ENCODE data around the gene SH3GL3.
A peak's percentile ranks its signal among the peaks of the same experiment; 100 is the strongest.

SH3GL3 gene

DNA sequence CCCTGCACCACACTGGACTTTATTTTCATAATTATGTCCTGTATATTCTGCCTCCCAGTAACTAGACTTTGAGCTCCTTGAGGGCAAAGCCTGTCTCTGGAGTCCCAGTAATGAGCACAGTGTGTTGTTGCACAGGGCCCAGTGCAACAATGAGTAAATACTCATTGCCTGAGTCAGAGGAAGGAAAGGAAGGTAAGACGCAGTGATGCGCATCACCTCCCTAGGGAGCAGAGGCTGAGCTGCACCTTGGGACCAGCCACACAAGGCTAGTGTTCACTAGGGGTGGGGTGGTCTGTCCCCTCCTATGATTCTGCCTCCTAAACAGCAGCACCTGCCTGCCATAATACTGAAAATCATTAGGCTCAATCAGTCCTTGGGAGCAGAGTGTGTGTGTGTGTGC, 120.2 kb downstream of the SH3GL3 start:
- no peak for DNase-seq (ENCODE audit: low spot score)

DNA sequence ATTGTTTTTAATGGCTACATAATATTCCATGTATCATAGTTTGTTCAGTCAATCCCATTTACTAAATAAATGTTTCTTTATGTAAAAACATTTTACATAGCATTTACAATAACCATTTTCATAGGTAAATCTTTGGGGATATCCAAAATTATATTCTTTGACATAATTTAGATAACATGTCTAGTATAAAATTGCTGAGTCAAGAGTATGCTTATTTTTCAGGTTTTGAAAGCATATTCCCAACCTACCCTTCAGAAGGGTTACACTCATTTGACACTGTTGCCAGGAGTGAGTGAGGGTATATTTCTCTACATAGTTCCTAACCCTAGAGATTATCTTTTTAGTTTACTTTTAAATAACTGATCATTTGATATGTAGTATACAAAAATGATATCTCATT, 122.2 kb downstream of the SH3GL3 start:
- DNase-seq (ENCODE audit: low spot score): no peak

DNA sequence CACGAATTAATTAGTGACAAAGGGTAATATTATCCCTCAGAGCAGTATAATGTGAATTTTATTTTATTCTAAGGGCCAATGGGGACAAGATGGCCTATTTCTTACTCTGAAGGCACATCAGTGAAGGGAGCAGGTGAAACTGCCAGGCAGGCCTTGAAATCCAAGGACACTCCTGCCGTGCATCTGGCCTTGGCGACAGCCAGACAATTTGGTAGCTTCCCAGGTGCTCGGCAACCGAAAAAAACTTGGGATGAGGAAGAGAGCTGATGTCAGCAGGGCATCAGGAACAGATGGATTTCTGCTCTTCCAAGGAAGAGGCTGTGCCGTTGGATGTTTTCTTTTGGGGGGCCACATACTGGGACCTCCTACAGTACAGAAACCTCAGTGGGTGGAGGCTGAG, 123.6 kb downstream of the SH3GL3 start:
- no peak for DNase-seq (ENCODE audit: low spot score)

DNA sequence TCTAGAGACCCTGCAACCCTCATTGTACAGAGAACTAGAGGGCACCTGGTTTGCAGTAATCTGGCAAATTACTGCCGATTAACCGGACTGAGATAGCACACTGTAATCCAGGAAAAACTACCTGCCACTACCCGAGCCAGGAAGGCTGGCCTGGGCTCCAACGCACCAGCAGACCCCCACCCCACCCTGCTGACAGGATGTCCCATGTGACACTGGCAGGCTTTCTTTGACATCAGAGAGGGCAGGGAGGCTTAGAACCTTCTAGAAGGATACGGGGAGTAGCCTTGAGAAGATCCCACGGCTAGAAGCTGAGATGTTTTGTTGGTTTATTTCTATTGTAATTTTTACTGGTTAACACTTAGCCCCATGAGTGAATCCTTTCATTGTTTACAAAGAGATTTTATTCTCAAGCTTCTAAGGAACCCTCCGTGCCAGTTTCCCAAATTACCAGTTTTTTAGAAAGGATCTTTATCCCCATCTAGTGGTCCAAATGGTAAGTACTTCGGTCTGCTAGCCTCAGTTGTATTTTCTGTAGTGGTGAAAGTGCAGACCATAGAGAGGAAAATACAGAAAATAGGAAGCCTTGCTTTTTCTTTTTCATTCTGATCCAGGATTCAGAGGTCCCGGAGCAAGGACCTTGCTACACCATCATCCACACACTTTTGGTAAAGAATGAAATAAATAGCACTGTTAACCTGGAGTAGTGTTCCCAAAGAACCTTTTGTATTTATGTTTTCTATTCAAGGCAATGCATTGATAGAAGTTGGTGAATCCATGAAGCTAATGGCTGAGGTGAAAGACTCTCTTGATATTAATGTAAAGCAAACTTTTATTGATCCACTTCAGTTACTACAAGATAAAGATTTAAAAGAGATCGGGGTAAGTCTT, 124.9 kb downstream of the SH3GL3 start:
- DNase-seq (ENCODE audit: low spot score): peak; percentile 66

DNA sequence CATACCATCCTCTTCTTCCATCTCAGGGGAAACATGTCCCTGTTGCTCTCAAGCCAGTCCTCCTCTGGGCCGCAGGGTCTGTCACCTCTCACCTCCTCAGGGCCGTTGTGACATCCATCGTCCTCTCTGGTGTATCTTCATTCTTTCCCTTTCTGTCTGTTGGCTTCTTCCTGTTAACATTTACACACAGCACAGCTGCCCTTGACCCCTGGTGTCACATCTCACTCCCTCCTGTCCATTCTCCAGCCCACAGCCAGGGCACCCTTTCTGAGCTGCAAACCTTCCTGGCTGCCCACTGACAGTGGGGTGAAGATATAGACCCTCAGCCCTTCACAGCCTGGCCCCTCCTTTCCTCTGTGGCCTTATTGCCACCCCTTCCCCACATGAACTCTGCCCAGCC, 127.2 kb downstream of the SH3GL3 start:
- DNase-seq (ENCODE audit: low spot score): no peak

DNA sequence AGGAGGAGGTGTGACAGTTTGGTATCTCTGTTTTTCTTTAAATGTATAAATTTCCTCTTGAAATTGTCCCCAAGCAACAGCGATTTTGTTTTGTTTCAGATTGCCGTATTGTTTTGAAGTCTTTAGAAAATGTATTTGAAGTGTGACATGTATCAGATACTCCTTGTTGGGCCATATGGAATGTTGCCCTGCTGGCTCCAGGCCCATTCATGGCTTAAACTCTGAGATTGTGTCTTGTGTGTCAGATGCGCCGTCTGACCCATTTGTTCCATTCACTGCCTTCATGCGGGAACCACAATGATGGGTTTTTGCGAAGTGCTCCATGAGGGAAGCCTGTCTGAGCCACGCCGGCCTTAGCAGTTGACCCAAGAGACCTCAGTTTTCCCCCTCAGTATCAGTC, 131.6 kb downstream of the SH3GL3 start:
- DNase-seq (ENCODE audit: low spot score): no peak

DNA sequence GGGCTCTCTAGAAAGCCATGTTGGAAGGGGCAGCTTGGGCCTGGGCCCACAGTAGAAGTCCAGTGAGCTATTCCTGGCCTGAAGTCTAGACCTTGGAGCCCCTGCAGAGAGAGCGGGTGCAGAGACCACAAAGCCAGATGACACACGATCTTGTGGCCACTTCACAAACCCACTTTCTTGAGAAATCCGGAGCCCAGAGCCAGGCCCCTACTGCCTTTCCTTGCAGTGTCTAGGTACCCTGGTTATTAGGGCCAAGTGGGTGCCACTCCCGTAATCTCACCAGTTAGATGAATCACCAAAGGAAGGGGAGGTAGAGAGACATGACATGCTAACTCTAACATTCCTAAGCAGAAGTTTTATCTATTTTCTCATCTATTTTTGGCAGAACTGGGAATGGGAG, 134.2 kb downstream of the SH3GL3 start:
- DNase-seq (ENCODE audit: low spot score): no peak

DNA sequence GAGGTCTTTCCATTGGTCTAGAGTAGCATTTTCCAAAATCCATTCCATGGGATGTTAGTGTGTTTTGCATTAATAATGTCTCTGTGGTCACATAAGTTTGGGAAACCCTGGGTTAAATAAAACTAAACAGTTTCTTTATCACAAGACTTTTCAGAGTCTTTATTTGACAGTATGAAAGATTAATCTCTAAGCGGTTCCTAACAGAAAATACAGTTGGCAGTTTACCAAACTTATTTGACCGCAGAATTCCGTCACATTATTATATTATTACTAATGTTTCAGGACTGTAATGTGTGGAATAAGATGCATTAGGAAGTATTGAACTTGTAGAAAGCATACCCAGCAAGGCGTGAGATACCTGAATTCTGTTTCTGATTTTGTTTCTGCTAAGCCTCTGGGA, 135.2 kb downstream of the SH3GL3 start:
- no peak for DNase-seq (ENCODE audit: low spot score)

DNA sequence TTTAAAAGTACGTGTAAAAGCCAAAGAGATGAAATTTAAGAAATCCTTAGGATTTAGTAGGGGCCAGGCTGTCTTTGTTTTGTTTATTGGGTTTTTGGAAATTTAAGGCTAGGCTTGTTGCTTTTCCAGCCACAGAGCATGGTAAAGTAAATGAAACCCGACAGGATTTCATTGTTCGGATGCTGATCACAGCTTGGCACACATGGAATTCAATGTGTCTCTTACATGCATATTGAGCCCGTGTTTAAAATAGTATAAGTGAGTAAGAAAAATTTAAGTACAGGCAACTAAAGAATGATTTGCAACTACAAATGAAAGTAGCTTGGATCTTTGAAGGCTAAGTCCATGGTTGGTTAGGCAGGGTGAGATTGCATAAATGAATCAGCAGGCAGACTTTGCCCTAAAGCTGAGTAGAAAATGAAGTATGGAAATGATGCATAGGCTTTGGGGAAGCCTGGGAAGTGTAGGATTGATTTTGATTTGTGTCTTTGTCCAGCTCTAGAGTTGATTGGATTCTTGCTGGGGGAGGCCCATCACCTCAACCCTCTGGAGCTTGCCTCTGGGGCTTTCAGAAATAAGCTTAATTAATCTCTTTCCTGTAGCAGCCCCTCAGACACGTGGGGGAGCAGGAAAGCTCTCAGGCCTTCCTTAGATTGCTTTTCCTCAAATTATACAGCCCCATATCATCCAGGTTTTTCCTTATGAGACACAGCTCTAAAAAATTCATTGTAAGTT, 138.6 kb downstream of the SH3GL3 start:
- no peak for DNase-seq (ENCODE audit: low spot score)

DNA sequence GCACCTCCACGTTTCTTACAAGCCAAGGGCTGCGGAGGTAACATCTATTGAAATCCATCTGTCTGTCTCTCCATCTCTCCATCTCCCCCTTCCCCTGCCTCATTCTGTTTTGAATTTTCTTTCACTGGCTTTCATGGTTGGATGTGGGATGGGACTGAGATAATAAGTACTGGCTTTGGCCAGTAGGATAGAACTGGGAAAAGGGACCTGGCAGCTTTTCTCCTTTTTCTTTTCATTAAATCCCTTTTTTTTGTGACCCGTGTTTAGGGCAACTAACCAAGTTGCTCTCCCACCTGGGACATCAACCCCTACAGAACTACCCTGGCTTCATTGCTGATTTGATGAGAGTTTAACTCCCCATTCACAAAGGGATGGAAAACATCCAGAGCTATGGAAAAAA, 139.9 kb downstream of the SH3GL3 start:
- no peak for DNase-seq (ENCODE audit: low spot score)

DNA sequence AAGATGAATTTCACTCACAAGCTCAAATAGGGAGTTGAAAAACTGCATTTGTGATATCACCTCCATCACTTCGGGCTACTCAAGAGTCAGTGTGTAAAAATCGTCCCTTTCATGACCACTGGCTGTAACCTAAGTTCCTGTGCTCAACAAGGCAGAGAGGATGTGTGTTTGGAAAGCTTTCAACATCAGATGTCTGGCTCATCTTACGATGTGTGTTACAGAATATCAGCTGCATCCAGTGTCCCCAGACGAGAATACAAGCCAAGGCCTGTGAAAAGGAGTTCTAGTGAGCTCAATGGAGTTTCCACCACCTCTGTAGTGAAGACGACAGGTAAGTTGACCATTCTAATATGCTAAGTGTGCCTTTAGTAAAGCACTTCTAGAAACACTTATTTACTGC, 141.3 kb downstream of the SH3GL3 start:
- no peak for DNase-seq (ENCODE audit: low spot score)

DNA sequence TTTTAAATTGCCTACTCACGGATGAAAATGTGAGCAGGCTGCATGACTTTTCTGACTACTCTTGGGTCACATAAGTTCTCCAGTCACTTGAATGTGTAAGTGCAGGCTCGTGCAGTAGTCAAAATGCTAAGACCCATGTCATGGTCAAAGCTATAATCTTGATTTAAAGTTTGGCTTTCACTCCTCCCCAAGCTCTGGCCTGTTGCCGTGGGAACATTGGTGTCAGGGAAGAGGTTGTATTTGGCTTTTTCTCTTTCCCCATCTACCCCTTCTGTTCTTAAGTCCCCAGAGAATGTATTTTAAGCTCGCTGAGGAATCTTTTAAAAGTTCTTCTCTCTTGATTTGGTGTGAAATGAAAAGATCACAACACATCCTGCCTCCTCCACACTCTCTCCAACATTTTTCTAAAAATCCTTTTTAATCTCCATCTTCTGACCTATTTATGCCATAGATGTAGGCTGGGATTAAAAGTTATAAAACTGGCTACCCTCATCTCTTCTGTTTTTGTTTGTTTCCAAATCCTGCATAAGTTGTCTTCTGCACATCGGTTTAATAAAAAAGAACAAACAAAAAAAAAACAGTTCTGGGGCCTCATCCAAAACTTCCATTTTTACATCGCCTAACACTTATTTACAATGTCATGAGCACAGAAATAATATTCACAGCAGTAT, 145.4 kb downstream of the SH3GL3 start:
- no peak for DNase-seq (ENCODE audit: low spot score)

DNA sequence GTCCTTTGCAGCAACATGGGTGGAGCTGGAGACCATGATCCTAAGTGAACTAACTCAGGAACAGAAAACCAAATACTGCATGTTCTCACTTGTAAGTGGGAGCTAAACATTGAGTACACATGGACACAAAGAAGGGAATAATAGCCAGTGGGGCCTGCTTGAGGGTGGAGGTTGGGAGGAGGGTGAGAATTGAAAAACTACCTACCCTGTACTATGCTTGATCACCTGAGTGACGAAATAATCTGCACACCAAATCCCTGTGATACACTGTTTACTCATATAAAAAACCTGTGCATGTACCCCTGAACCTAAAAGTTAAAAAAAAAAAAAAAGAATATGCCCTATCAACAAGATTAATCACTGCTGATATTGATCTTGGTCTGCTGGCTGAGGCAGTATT, 148.1 kb downstream of the SH3GL3 start:
- no peak for DNase-seq (ENCODE audit: low spot score)

DNA sequence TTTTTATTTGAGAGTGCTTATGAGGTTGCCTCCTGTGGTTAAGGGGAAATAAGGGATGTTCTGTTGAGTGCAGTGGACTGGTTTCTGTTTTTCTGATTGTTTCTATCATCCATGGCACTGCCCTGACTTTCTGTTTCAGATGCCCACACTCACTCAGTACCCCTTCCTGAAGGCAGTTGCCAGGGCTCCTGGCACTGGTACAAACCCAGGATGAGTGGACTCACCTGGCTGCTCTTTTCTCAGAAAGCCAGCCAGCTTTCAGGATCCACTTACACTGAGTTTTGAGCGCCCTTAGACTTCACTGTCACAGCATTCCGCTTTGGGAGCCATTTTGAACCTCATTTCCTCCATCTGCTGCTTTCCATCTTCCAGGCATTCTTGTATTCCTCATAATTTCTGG, 150.9 kb downstream of the SH3GL3 start:
- no peak for DNase-seq (ENCODE audit: low spot score)

DNA sequence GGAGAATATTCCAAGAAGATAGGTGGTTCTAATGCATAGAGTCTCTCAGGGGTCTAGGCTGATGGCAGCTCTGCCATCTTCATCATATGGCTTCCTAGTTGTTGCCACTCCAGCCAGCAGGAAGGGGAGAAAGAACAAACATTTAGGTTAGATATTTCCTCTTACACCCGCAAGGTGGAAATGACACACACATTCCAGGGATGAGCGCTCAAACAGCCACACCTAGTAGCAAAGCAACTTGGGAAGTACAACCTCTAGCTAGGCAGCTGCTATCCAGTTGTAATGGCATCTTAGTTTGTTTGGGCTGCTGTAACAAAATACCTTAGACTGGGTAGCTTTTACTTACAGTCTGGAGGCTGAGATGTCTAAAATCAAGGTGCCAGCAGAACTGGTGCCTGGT, 154.9 kb downstream of the SH3GL3 start:
- no peak for DNase-seq (ENCODE audit: low spot score)

DNA sequence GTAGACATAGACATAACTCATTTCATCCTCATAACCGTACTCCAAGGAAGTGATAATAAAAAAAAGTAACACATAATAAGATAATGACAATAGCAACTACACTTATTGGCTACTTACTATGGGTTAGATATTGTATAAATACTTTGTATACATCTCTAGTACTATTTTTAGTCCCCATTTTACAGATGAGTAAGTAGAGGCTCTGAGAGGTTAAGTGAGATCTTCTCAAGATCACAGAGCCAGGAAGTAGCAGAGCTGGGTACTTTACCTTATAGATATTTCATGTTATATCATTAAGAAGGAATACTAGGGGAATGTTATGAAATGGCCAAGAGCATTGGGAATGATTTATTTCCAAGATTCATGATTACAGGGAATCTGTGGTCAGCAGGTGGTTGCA, 157.4 kb downstream of the SH3GL3 start:
- DNase-seq (ENCODE audit: low spot score): no peak

DNA sequence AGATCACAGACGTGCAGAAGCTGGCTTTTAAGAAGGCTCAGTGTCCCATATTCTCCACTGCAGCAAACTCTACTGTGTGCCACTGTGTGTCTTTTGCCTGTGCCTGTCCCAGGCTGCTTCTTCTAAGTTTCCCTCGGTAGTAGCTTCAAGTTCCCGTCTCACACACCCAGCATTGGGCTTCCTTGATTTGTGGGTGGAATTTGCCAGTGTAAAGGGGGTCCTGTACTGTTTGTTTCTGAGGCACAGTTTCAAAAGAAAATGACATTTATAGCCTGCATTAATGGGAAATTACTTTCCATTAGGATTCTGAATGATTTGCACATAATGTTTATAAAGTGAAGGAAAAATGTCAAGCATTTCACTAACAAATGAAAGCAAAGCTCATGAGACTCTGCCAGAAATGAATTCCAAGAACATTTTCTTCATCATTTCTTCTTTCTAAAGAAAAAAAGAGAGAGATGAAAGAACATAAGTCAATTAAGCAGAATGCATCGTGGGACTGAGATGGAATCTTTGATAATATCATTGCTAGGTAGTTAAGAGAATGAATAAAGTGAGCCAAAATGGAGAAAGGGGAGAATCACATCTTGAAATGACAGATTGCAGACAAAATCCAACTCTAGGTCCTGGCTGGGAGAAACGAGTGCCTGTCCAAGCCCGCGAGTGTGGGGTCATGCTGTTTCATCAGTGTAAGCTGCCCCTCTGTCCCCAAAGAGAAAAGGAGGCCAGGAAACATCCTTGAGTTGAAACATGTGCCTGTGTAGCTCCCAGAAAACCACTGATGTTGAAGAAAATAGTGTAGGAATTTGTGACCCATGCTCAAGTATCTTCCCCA, 158.2 kb downstream of the SH3GL3 start:
- no peak for DNase-seq (ENCODE audit: low spot score)

DNA sequence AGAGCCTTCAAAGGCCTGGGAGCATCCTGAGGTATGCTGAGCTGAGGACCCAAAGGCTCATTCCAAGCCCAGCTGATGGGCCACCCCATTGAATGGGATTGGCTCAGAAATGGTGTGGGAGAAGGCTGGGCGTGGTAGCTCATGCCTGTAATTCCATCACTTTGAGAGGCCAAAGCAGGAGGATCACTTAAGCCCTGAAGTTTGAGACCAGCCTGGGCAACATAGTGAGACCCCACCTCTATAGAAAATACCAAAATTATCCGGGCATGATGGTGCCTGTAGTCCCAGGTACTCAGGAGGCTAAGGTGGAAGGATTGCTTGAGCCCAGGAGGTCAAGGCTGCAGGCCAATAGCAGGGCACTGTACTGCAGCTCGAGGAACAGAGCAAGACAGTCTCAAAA, 163.0 kb downstream of the SH3GL3 start:
- no peak for DNase-seq (ENCODE audit: low spot score)

DNA sequence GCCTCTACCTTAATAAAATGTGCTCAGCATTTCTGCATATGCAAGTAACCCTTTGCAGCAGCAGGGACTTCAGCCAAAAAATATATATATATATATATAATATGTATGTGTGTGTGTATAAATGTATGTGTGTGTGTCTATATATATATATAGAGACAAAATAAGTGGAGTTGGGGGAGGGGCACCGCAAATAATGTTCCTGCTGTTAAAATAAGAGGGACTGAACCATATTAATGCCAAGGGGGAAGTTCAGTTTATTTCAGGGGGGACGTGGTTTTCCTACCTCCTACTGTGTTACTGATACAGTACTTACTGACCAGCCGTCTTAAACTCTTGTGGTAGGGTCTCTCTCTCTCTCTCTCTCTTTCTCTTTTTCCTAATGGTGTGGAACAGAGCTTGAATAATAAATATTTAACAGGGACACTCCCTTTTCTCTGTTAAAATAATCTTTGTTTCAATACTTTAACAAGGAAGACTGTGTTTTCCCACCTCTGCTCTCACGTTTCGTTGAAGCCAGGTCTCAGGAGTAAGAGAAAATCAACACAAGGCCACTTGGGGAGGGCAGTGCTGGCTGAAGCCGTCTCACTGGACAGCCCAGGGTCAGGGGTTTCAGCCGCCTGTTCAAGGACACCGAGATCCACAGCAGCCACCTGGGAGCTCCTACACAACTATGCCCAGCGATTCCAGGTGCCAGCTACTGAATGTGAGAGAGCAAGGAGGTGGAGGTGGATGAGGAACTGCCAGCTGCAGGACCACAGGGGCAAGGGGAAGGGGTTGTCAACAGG, 164.0 kb downstream of the SH3GL3 start:
- DNase-seq (ENCODE audit: low spot score): no peak

DNA sequence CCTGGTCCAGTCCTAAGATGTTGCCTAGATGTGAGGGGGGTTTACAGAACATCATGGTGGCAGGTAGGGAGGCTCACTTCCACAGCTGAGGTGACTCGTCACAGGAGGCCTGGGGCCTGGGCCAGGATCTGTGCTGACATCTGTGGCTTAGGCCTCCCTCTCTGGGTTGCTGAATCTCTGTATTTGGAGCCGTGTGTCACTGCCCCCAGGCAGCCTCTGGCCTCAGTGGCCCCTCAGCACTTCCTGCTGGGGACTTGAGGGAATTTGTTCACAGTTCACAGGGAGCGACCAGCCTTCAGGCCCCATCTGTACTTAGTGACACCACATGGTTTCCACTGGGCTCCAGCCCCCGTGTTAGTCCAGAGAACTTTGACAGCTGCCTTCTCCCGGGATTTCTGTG, 165.1 kb downstream of the SH3GL3 start:
- no peak for DNase-seq (ENCODE audit: low spot score)

DNA sequence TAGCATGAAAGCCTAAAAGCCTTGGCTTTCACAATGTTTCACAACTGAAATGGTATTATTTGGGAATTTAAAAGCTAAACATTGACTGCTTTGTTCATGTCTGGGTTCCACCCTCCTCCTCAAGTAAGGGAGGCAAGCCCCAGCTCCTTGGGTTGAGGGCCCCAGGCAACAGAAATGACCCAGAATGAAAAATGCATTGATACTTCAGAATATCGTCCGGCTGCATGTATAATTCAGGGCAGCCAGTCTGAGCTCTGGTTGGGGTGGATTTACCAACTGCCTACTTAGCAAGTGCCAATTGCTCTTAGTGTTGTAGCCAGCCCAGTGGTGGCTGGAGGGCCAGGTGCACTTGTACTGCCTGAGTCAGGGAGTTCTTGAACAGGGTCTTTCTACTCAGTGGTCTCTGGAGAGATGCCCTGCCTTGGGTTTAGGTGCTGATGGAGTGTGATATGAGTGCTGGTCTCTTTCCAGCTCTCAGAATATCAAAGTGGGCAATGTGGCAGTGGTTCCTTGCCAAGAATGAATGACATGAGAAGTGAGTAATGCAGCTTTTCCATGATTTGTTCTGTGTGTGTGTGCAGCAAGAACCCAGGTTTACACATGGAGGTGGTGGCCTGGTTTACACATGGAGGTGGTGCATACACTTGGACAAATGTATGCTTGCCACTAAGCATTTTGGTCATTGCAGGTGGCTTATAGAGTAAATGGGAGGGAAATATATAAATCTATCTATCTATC, 165.9 kb downstream of the SH3GL3 start:
- no peak for DNase-seq (ENCODE audit: low spot score)

Measured in GM03348 (cell line).